HG02938 (cell line): ENCODE data around the gene DQX1.

Experiments used
- ATAC-seq: cut with Tn5 transposase; IDR thresholded peaks from one replicate; pipeline ENCODE4 v1.9.1; 2021; ENCODE audit warnings: mild to moderate bottlenecking, moderate library complexity; ENCODE audit not compliant: unreplicated experiment

DQX1 gene

DNA sequence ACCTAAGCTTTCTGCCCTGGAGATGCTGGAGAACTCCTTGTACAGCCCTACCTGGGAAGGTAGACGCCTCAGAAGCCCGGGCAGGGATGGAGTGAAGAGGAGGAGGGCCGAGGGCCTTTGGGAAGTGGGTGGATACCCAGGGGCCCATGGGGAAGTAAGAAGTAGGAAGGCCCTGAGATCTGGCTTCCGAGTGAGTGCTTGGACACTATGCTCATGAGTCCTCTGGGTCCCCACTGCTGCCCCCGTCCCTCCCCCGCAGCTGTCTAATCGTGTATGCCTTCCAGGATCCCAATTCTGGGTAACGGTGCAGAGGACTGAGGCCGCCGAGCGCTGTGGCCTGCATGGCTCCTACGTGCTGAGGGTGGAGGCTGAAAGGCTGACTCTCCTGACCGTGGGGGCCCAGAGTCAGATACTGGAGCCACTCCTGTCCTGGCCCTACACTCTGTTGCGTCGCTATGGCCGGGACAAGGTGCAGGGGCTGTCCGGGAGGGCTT, 29.6 kb upstream of the DQX1 start:
- no peak for ATAC-seq

DNA sequence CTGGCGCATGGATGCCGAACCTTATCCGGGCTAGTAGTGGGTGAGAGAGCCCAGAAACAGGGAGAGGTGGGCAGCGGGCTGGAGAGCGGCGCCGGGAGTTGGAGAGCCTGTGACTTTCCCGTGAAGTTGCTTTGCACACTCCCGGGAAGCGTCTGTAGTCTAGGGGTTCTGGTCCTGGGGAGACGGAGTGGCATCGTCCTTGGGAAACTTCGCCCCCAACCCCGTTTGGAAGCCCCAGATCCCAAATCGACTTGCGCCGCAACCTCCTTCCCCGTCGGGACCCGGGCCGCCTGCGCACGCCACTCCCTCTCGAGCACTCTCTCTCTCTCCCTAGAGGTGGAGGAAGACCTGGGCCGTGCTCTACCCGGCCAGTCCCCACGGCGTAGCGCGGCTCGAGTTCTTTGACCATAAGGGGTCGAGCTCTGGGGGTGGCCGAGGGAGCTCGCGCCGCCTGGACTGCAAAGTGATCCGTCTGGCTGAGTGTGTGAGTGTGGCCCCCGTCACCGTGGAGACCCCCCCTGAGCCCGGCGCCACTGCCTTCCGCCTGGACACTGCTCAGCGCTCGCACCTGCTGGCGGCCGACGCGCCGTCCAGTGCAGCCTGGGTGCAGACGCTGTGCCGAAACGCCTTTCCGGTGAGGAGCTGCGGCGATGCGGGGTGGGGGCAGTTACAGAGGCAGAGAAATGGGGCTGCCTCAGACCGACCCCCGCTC, 28.9 kb upstream of the DQX1 start:
- ATAC-seq, result peak; percentile 37

DNA sequence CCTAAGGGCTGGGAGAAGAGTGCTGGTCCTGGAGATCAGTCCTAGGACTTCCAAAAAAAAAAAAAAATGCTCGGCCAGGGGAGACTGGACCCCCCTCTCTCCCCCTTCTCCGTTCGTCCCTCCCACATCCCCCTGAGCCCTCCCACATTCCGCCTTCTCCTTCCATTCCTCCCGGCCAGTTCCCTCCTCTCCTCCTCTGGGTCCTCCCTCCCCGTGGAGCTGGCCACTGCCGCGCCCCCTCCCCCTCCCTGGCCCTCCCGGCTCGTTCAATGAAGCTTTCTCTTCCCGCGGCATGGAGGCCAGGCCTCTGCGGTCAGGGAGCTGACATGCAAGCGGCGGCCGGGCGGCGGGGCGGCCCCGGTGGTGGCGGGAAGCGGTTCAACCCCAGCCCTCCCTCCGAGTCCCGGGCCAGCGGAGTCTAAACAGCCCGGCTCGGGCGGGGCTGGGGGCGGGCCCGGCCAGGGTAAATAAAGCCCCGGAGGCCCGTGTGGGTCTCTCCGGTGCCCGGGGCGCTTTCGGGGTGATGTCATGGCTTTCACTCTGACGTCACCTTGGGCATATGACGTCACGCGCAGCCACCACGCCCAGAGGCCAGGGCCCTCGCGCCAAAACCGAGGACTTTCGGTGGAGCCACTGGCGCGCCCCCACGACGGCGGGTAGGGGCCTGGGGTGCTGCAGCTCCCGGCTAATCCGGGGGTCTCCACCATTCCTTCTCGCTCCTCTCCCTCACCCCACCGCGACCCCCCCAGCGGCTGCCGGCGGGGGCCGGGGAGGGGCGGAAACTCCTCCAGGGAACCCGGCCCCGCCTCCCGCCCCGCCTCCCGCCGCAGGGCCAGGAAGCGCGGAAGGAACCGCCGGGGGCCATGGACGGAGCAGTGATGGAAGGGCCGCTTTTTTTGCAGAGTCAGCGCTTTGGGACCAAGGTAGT, 28.1 kb upstream of the DQX1 start, which contains the start of the genes DOK1 and LOXL3:
Gene DOK1 (plus strand): TSS at position 829 of the 928 bp plus-strand sequence. CDS start 35 bp downstream, at position 864.
Gene LOXL3 (minus strand): TSS at position 51 of the 928 bp plus-strand sequence. CDS start 1,308 bp downstream, outside the sequence.
- peak; percentile 48 for ATAC-seq

DNA sequence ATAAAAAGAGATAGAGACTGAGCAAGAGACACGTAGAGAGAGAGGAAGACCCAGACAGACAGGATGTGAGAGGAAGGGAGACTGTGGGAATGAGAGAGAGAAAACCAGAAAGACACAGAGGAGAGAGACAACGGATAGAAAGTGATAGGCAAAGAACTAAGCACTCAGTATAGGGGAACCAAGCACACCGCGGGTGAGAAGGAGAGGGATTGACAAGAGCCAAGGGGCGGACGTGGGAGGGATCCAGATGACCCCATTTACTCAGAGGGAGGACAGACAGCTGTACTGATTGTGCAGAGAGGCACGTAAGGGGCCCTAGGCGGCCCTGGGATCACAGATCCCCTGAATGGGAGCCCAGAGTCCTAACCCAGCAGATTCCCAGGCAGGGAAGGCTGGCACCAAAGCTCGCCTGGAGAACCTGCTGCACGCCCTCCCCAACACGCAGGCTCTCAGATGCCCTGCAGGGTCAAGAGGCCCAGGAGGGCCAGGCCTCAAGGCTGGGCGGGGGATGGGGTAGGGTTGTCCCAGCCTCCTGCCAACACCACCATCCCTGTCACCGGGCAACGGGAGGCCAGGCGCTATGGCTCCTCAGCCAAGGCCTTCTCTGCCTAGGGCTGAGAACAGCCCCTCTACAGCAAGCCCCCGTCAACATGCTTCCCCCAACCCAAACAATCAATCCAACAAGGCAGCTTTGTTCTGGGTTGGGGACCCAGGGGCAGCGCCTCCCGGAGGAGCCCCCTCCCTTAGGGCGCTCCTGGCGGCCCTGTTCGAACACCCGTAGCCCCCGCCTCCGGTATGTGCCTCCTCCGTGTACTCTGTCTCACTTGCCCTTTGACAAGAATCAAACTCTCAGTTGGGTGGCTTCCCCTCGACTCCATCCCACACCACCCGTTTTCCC, 27.1 kb upstream of the DQX1 start:
- ATAC-seq, result no peak

DNA sequence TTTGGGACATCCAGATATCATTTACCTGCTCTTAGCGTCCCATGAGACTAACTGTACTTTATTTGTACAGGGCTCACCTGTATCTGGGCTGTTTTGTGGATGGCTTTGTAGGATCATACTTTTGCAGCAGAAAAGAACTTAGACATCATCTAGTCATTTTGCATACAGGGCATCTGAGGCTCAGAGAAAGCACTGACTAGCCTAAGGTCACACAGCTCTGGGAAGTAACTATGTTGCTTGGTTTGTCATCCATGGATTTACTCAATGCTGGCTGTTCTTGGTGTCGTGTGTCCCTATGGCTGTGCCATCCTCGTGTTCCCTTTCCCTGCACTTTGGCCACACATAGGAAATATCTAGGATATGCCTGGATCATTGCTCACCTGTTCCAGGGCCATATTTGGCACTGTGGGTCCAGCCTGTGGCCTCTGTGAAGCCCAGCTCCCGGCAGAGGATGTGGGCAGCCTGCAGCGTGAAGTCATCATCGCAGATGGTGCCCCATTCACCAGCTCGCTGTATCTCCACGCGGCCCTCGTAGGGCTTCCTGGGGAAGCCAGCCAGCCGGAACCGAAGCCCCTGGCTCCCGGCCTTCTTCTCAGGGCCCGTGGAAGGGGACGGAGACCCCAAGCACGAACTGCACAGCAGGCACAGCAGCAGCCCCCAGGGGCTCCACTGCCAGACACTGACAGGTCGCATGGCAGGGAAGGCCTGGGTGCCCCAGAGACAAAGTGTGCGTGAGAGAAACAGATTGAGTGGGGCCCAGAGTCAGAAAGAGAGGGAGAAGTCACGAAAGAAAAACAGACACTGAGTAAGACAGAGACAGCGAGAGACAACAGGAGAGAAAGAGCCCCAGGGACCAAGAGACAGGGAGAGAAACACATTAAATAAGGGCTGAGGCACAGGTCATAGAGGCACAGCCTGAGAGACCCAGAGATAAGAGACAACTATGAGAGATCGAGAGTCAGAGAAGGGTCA, 26.2 kb upstream of the DQX1 start:
- no peak for ATAC-seq

DNA sequence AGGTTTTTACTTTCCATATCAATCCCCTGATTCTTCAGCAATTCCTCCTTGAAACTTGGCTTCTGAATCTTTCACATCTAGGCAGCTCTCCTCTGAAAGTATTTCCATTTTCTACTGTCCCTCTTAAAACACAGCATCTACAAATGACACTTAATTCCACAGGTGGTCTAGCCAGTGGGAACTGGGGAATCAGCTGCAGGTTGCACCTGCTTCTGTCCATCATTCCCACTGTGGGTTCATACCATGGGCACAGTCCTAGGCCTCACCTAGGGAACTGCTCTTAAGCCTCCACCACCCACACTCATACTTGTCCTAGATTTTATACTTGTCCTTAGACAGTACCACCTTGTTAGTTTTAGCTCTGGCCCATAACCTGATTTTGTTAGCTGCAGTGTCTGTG, 25.5 kb upstream of the DQX1 start:
- ATAC-seq, result no peak

DNA sequence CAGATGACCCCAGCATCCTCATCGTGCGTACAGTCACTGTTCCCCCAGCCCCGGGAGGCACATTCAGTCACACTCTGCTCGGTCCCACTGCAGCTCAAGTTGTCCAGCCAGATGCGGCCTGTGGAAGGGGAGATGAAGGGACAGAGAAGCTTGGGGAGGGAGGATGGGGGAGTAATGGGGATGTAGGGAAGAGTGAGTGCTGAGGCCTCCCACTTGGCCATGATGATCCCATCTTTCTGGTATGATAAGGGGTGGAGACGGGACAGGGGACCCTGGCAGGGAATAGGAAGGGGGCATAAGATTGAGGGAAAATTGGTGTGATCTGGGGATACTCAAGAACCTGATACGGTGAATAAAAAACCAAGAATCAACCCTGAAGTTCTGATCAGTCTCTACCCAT, 24.2 kb upstream of the DQX1 start:
- no peak for ATAC-seq

DNA sequence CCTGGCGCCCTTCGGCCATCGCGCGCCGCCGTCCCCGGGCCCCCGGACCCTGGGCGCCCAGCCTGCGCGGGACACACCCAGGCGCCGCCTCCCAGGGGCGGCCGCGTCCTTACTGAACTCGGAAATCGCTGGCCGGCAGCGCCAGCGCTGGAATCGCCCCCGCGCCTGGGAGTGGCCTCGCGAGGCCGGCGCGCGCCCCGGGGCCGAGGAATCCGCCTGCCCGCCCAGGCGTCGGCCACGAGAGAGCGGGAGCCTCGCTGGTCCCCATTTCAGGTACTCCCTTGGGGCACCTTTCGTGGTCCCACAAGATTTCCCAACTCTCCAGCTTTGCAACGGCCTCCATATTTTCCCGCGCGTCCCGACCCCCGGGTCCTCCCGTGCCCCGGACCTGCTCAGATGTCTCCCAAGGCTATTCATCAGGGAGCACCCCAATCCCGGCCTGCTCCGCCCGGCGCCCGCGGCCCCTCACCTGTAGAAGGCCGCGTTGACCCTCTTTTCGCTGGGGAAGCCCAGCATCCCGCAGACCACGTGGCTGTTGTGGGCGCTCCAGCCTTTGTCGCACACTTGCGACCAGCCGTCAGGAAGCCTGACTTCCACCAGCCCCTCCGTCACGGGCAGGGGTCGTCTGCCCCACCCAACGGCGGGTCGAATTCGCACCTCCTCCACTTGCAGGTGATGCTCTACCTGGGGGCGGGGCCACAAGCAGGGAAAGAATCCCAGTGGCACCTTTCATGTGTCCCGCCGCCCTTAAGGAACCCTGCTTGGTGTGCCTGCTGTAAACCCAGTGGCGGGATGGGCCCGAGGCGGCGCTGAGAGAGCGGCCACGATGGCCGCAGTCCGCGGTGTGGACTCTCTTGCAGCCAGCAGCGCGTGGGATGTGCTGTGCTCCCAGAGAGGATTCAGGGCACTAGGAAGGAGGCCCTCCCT, 23.1 kb upstream of the DQX1 start:
- no peak for ATAC-seq

DNA sequence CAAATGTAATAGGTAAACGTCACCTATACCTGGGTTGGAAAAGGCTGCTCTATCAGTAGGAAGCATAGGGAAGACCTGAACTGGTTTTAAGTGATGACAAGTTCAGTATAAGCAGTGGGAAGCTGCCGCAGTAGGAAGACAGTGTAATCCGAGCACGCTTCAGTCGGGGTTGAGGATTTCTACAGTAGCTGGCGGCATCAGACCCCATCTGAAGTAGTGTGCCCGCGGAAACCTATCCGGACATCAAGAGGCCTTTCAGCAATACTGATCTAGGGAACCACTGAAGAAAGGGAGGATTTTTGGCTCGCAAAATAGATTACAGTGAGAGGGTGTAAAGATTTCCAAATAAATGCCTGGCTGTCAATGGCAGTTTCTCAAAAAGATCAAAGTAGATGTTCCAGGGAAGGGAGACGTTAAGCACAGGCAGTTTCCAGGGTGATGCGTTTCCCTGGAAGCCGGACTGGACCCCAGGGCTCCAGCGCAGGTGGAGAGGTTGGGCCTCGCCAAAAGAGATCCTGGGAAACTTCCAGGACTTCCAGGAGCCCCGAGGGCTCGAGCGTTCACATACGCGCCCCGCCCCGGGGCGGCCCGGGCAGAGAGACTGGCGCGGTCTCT, 22.4 kb upstream of the DQX1 start:
- no peak for ATAC-seq

DNA sequence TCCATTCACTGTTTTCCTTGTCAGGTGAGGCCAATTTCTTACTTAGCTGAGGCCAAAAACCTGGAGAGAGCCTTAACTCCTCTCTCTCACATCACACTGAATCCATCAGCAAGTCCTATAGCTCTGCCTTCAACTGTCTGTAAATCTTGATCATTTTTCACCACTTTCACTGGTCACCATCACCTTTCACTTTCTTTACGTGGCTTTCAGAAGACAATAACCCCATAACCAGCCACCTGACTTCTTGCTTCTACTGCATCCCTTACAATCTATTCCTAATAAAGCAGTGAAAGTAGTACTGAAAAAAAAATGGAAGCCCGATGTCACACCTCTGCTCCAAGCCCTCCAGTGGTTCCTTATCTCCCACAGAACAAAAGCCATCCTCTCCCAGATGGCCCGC, 20.0 kb upstream of the DQX1 start:
- no peak for ATAC-seq

DNA sequence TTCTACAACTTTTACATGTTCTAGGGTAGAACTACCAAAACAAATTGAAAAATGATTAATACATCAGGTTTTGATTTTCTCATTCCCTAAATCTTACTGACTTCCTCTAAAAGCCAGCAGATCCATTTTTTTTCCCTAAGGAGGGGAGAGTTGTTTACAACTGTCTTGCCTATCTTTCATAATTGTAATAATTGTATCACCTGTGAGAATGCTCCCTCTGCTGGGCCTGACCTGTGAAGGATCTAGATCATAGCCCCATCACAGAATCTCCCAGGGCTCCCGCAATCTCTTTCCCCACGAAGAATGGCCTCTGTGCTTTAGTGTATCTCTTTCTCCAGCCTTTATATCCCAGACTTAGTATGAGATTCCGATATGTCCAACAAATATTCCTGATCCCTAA, 18.6 kb upstream of the DQX1 start:
- no peak for ATAC-seq

DNA sequence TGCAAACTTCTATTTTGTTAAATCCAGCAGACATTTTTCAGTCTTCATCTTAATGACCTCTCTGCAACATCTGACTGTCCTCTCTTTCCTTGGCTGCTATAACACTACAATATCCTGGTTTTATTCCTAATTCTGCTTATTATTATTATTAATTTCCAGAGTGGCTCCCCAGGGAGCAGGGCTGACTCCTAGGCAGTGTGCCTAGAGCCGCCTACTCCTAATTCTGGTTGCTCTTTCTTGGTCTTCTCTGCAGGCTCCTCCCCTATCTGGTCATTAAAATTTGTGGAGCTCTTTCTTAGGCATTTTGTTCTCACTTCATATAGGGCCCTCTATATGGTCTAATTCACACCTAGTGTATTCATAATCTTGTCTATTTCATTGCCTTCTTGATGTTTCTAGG, 16.9 kb upstream of the DQX1 start:
- ATAC-seq, result no peak

DNA sequence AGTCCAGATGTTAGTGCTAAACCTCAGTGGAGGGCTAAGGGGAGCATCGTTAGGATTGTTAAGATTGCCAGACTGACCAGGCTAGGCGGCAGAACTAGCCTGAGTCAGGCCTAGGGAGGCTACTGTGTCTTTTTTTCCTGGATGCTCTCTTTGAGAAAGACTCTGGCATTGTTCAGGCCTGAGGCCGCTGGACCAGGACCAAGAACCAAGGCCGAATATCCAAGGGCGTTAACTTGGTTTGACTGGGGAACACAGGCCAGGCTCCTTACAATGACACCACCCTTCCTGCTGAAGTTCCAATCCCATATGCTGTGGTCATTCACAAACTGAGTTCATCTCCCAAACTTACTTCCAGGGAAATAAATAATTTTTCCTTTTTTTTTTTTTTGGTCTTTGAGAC, 14.3 kb upstream of the DQX1 start:
- no peak for ATAC-seq

DNA sequence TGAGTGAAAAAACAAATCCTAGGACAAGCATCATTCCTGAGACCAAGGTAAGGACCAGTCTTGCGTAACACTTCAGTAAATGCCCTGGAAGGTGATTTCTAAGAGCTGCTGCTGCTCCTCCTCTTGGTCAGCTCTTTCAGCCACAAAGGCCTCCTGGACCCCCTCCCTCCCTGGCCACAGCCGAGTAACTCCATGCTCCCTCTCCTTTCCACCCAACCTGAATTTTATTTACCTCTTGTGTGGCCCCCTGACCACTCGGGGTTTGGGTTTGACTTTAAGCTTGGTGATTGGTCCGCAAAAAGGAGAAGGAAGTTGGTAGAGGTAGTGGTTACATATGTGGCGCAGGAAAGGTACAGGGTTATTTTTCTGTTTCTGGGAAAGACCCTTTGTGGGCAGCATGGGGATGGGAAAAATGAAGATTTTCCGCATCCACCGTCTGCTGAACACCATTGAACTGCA, 12.9 kb upstream of the DQX1 start:
- ATAC-seq, result no peak

DNA sequence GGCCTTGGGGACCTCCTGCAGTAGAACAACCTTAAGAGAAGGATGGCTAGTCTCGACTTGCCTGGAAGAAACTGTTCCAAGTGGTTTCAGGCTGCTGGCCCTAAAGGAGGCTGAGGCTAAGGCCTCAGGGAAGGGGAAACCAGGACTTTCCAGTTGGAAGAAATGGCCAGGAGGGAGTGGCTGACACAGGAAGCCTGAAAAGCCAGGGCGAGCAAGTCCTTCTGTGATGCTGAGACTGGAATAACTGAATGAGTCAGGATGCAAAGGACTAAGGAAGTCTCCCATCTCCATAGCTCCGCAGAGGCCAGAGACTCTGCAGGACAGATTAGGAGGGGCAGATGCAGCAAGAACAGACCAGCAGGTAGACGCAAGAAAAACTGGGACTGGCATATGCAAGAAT, 11.1 kb upstream of the DQX1 start:
- ATAC-seq, result no peak

DNA sequence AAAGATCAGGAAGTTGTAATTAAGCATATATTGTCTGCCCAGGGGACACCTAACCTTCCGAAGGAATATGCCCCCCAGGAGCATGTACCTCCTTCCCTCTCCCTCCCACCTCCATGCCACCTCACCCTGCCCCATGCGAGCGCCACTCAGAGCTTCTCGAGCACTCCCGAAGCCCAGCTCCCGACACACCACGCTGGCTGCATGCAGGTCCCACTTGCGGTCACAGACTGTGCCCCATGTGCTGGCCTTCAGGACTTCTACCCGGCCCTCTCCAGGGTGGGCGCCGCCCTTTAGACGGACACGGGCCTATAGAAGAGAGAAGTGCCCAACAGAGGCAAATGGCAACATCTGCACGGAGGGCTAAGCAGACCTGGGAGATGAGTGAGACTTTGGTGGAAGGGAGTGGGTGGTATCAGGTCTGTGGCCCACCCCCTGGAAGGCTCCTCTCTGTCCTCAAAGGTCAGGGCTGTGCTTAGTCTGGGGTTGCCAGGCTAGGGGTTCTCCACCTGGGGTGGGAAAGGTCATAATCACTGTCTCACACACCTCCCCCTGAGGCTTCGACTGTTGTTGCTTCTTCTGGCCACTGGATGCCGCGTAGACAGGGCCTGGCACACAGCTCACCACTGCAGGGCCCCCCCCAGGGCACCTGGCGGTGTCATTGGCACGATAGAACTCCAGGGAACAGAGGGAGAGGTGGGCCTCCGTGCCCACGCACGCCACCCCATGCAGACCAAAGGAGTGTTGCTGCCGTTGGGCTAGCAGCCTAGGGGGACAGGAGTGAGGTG, 10.3 kb upstream of the DQX1 start:
- no peak for ATAC-seq

DNA sequence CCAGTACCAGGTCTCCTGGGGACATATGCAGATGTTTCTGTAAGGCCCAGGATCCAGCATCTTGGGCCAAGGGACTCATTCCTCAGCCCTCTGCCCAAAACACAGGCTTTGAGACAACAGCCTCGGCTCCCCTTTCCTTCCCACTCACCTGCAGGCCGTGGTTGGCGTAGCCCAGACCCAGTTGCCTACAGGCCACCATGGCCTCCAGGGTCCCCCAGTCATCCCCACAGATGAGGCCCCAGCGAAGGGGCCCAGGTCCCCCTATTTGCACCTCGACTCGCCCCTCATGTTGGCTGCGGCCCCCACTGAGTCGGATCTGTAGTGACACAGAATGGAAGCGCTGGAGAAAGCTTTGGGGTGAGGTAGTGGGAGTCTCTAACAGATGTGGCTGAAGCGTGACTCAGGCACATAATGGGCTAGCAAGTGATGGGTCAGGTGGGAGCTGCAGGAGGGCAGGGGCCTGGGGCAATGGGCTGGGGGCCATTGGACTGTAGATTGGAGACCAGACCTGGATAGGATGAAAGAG, 9.5 kb upstream of the DQX1 start:
- ATAC-seq, result no peak
